ENCODE measurements around the gene SZRD1.

The SZRD1 gene

DNA sequence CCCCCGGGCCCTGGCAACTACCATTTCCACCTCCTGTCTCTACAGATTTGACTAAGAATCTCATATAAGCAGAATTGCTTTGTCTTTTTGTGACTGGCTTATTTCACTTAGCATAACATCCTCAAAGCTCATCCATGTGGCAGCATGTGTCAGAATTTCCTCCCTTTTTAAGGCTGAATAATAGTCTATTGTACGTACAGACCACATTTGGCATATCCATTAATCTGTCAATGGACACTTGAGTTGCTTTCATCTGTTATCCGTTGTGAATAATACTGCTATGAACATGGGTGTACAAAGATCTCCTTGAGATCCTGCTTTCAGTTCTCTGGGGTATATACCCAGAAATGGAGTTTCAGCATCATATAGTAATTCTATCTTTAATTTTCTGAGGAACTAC lies 46.1 kb downstream of the SZRD1 start:
- Histone ChIP-seq H3K27me3 (ENCODE audit: insufficient read depth, insufficient read length) (no peaks in the 10 kb centered on the region), H3K9ac (ENCODE audit: insufficient read length, low read depth) (no peak overlapping the region), H3K4me3 (ENCODE audit: insufficient read length, low read depth) (no peak overlapping the region), H3K4me1 (ENCODE audit: insufficient read depth, insufficient read length) (peaks cover 3% of the 10 kb centered on the region), H3K36me3 (ENCODE audit: insufficient read depth, insufficient read length, low read length) (no peaks in the 10 kb centered on the region), H3K9me3 (ENCODE audit: insufficient read depth, low read length) (no peaks in the 10 kb centered on the region)
- TF ChIP-seq SUZ12 (IDR thresholded peaks at IDR 0.05; ENCODE audit: extremely low read depth, insufficient read depth, insufficient read length) (no peak), ZNF274 (IDR thresholded peaks at IDR 0.05; ENCODE audit: low read depth, low read length) (no peak), YY1 (IDR thresholded peaks at IDR 0.05; ENCODE audit: insufficient read depth, insufficient read length) (no peak)
- DNase-seq (ENCODE audit: low read depth, low spot score), result no peak

DNA sequence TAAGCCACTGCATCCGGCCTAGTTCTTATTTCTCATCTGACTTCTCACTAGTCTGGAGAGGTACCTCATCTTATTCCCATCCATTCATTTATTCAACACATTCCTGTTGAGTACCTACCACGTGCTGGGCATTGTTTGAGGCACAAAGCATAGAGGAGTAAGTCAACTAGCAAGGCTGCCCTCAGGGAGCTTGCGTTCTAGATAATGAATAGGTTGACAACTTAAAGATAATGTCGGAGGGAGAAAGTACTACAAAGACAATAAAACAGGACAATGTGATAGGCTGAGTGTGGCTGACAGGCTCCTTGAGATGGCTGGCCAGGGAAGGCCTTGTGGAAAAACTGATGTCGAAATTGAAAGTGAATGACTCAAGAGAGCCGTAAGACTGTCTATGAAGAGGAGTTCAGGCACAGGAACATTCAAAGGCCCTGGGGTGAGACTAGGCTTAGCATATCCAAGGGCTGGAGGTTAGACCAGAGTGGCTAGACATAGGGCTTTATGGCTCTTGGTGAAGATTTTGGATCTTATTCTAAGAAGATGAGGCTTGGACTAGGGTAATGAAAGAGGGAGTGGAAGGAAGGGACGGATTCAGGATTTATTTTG lies 51.9 kb downstream of the SZRD1 start:
- Histone ChIP-seq H3K9me3 (ENCODE audit: insufficient read depth, low read length) (no peaks in the 10 kb centered on the region), H3K9ac (ENCODE audit: insufficient read length, low read depth) (no peak overlapping the region), H3K4me1 (ENCODE audit: insufficient read depth, insufficient read length) (peaks cover 3% of the 10 kb centered on the region), H3K27me3 (ENCODE audit: insufficient read depth, insufficient read length) (no peaks in the 10 kb centered on the region), H3K4me3 (ENCODE audit: insufficient read length, low read depth) (no peak overlapping the region), H3K36me3 (ENCODE audit: insufficient read depth, insufficient read length, low read length) (no peaks in the 10 kb centered on the region)
- DNase-seq (ENCODE audit: low read depth, low spot score), result no peak
- TF ChIP-seq YY1 (IDR thresholded peaks at IDR 0.05; ENCODE audit: insufficient read depth, insufficient read length), result no peak

DNA sequence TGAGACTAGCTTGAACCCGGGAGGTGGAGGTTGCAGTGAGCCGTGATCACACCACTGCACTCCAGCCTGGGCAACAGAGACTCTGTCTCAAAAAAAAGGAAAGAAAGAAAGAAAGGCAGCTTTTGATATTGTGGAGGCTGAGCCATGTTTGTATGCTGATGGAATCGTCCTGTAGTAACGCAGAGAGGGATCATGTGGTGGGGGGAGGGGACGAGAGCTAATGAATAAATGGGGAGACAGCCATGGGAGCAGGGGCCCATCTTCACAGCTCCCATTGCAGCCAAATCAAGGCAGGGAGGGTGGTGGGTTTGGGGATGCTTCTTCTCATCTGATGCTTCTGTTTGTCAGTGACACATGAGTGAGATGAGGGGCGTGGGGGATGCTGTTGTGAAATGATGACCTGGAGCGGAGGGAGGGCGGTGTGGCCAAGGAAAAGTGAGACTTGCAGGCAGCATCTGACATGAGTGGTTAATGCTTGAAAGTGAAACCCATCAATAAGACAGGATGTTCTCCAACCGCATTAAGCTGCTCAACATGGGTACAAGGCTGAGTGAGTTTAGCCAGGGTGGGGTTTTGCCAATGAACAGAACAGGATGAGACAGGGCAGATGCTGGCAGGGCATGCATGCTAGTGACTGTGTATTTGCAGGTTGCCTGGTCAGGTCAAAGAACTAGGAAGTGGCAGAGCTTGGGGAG lies 53.5 kb downstream of the SZRD1 start:
- Histone ChIP-seq H3K27me3 (ENCODE audit: insufficient read depth, insufficient read length) (no peaks in the 10 kb centered on the region), H3K9me3 (ENCODE audit: insufficient read depth, low read length) (no peaks in the 10 kb centered on the region), H3K4me3 (ENCODE audit: insufficient read length, low read depth) (no peak overlapping the region), H3K4me1 (ENCODE audit: insufficient read depth, insufficient read length) (peaks cover 3% of the 10 kb centered on the region), H3K9ac (ENCODE audit: insufficient read length, low read depth) (no peak overlapping the region), H3K36me3 (ENCODE audit: insufficient read depth, insufficient read length, low read length) (no peaks in the 10 kb centered on the region)
- TF ChIP-seq ZNF274 (IDR thresholded peaks at IDR 0.05; ENCODE audit: low read depth, low read length) (no peak), SUZ12 (IDR thresholded peaks at IDR 0.05; ENCODE audit: extremely low read depth, insufficient read depth, insufficient read length) (no peak), YY1 (IDR thresholded peaks at IDR 0.05; ENCODE audit: insufficient read depth, insufficient read length) (no peak)
- DNase-seq (ENCODE audit: low read depth, low spot score), result no peak

DNA sequence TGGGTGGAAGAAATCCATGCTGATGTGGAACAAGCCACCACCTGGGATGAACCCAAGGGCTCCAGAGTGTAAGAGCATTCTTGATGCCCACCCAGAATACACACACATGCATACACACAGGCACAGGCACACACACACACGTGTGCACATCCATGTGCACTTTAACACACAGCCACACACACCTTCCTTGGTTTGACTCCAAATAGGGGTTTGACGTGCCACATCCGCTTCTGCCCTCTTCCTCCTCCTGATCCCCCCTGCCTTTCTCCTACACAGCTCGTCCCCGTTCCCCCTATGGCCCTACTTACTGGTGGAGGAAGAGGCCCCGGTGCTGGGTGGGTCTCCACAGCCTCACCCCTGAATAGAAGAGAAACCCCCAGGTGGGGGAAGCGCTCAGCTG lies 54.2 kb downstream of the SZRD1 start:
- Histone ChIP-seq H3K27me3 (ENCODE audit: insufficient read depth, insufficient read length) (no peaks in the 10 kb centered on the region), H3K4me1 (ENCODE audit: insufficient read depth, insufficient read length) (peaks cover 3% of the 10 kb centered on the region), H3K9me3 (ENCODE audit: insufficient read depth, low read length) (no peaks in the 10 kb centered on the region), H3K9ac (ENCODE audit: insufficient read length, low read depth) (no peak overlapping the region), H3K36me3 (ENCODE audit: insufficient read depth, insufficient read length, low read length) (no peaks in the 10 kb centered on the region), H3K4me3 (ENCODE audit: insufficient read length, low read depth) (no peak overlapping the region)
- no peak for DNase-seq (ENCODE audit: low read depth, low spot score)
- no peak for TF ChIP-seq YY1 (IDR thresholded peaks at IDR 0.05; ENCODE audit: insufficient read depth, insufficient read length)
- TF ChIP-seq SUZ12 (IDR thresholded peaks at IDR 0.05; ENCODE audit: extremely low read depth, insufficient read depth, insufficient read length), result no peak
- no peak for TF ChIP-seq ZNF274 (IDR thresholded peaks at IDR 0.05; ENCODE audit: low read depth, low read length)

DNA sequence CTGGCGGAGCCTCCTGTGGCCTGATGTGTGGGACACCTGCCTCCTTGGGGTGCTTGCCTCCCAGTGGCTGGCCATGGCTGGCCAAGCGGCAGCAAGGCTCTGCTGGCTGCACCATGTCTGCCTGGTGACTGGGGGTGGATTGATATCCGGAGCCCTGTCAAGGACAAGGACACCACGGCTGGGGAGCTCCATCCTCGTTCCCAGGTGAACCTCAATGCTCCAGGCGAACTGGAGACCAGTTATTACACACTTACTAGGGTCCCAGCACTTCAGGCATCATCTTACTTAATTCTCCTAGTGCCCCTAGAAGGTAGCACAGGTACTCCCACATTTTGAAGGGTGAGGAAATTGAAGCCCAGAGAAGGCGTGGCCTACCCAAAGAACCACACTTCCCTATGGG lies 55.0 kb downstream of the SZRD1 start:
- DNase-seq (ENCODE audit: low read depth, low spot score), result no peak
- Histone ChIP-seq H3K4me1 (ENCODE audit: insufficient read depth, insufficient read length) (peaks cover 3% of the 10 kb centered on the region), H3K9me3 (ENCODE audit: insufficient read depth, low read length) (no peaks in the 10 kb centered on the region), H3K9ac (ENCODE audit: insufficient read length, low read depth) (no peak overlapping the region), H3K4me3 (ENCODE audit: insufficient read length, low read depth) (no peak overlapping the region), H3K36me3 (ENCODE audit: insufficient read depth, insufficient read length, low read length) (no peaks in the 10 kb centered on the region), H3K27me3 (ENCODE audit: insufficient read depth, insufficient read length) (no peaks in the 10 kb centered on the region)
- no peak for TF ChIP-seq YY1 (IDR thresholded peaks at IDR 0.05; ENCODE audit: insufficient read depth, insufficient read length)
- TF ChIP-seq ZNF274 (IDR thresholded peaks at IDR 0.05; ENCODE audit: low read depth, low read length), result no peak
- TF ChIP-seq SUZ12 (IDR thresholded peaks at IDR 0.05; ENCODE audit: extremely low read depth, insufficient read depth, insufficient read length), result no peak

DNA sequence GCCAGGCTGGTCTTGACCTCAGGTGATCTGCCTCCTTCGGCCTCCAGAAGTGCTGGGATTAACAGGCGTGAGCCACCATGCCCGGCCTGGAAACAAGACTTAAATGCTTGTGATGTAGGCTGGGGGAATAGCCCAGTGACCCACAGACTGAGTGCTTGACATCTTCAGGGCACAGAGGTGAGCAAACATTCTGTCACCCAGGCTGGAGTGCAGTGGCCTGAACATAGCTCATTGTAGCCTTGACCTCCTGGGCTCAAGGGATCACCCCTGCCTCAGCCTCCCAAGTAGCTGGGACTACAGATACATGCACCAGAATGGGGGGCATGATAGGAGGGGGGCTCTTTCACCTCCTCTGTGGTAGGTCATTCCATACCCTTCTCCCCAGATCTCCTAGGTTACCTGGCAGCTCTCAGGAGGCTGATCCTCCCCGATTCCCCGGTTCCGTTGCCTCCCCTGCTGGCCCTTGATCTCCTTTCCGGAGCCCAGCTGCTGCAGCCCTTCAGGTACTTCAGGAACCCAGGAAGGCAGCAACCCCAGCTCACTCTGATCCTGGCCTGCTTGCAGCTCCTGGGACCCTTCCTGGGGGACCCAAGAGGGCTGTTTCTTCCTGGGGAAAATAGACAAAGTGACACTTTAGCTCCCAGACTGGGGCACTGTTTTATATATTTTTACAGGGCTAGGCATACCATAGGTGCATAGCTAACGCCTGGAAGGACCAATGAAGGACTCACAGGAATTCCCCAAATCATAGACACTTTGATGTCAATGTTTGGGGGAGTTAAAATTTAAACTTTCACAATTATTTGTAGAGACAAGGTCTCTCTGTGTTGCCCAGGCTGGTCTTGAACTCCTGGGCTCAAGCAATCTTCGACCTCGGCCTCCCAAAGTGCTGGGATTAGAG lies 58.3 kb downstream of the SZRD1 start:
- no peak overlapping the region for H3K9ac ChIP-seq (ENCODE audit: insufficient read length, low read depth)
- H3K4me3 ChIP-seq (ENCODE audit: insufficient read length, low read depth), result no peak overlapping the region
- DNase-seq (ENCODE audit: low read depth, low spot score), result no peak
- H3K4me1 ChIP-seq (ENCODE audit: insufficient read depth, insufficient read length), result no peaks in the 10 kb centered on the region
- H3K27me3 ChIP-seq (ENCODE audit: insufficient read depth, insufficient read length), result no peaks in the 10 kb centered on the region
- TF ChIP-seq ZNF274 (IDR thresholded peaks at IDR 0.05; ENCODE audit: low read depth, low read length), result no peak
- TF ChIP-seq SUZ12 (IDR thresholded peaks at IDR 0.05; ENCODE audit: extremely low read depth, insufficient read depth, insufficient read length), result no peak
- TF ChIP-seq YY1 (IDR thresholded peaks at IDR 0.05; ENCODE audit: insufficient read depth, insufficient read length), result no peak
- H3K9me3 ChIP-seq (ENCODE audit: insufficient read depth, low read length), result no peaks in the 10 kb centered on the region
- H3K36me3 ChIP-seq (ENCODE audit: insufficient read depth, insufficient read length, low read length), result no peaks in the 10 kb centered on the region

DNA sequence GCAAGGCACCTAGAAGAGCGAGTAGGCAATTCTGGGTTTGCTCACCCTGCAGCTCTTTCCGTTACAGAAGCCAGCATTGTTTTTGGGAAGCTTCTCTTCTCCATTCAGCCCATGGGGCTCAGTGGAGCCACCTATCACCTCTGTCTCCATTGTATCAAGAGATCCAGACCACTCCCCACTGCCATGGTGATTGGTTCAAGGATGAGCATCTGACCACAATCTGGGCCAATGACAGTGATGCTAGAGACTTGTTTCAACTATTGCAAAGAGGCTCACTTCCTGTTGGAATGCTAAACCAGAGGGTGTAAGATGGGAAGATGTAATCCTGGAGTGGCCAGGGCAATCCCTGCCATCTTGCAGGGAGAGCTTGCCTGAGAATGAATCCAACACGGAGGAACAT lies 63.6 kb downstream of the SZRD1 start:
- Histone ChIP-seq H3K9me3 (ENCODE audit: insufficient read depth, low read length) (no peaks in the 10 kb centered on the region), H3K4me3 (ENCODE audit: insufficient read length, low read depth) (no peak overlapping the region), H3K27me3 (ENCODE audit: insufficient read depth, insufficient read length) (no peaks in the 10 kb centered on the region), H3K4me1 (ENCODE audit: insufficient read depth, insufficient read length) (peaks cover 5% of the 10 kb centered on the region), H3K9ac (ENCODE audit: insufficient read length, low read depth) (no peak overlapping the region), H3K36me3 (ENCODE audit: insufficient read depth, insufficient read length, low read length) (no peaks in the 10 kb centered on the region)
- TF ChIP-seq ZNF274 (IDR thresholded peaks at IDR 0.05; ENCODE audit: low read depth, low read length) (no peak), YY1 (IDR thresholded peaks at IDR 0.05; ENCODE audit: insufficient read depth, insufficient read length) (no peak), SUZ12 (IDR thresholded peaks at IDR 0.05; ENCODE audit: extremely low read depth, insufficient read depth, insufficient read length) (no peak)
- no peak for DNase-seq (ENCODE audit: low read depth, low spot score)

All from NT2/D1 (cell line).